AG20443 (cell line): ENCODE results near the gene STXBP6.
"Not testable (repeated sequence)": the region's sequence is repeated elsewhere in the genome, so short reads cannot be mapped to it uniquely, and the experiment has no call there.

Experiments
- DNase-seq: peaks from one replicate; pipeline ENCODE4 v3.0.0; 2012; ENCODE audit warnings: low spot score, mixed read lengths

STXBP6 gene

DNA sequence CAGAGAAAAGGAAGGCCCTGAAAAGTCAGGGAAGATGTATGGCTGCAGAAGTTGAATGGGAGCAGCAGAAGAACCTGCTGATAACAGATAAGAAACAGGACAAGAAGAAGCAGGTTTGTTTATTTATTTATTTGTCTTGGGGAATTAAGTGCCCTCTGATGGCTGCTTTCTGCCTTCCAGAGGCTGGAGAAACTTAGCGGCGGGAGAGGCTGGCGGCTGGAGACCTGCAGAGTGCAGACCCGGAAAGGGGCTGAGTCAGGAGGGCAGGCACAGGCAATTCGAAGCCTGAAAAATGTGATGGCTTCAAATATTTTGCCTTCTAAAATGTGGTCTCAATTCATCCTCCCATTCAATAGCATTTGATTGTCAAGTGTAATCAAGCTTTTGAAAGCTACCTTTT, 247.7 kb downstream of the STXBP6 start:
- DNase-seq = no peak

DNA sequence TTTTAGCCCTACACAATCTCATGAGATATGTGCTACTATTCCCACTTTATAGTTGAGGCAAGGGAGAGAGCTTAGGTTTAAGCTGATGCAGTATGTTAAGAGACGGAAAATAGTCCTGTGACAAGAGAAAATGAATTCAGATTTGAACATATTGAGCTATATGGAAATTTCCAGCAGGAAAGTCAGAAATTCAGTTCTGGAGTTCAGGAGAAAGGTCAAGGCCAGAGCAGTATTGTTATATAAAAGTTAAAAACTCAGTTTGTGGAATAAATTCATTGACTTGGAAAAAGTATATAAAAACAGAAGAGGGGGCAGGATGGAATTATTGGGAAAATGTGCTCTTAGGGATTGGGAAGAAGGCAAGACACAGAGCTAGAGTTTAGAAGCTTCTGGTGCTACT, 248.9 kb downstream of the STXBP6 start:
- DNase-seq = no peak

DNA sequence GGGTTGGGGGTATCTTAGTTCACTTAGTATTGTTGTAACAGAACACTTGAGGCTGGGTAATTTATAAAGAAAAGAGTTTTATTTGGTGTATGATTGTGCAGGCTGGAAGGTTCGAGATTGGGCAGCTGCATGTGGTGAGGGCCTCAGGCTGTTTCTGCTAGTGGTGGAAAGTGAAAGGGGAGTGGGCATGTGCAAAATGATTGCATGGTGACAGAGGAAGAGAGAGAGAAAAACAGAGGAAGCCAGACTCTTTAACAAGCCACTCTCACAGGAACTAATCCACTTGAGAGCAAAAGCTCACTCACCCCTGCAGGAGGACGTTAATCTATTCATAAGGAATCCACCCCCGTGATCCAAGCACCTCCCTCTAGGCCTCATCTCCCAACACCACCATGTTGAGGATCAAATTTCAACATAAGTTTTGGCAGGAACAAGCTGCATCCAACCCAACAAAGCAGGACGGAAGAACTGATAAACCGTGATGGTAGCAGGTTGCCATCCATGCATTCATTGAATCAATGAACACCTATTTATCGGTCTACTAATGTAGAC, 251.0 kb downstream of the STXBP6 start:
- no peak for DNase-seq

DNA sequence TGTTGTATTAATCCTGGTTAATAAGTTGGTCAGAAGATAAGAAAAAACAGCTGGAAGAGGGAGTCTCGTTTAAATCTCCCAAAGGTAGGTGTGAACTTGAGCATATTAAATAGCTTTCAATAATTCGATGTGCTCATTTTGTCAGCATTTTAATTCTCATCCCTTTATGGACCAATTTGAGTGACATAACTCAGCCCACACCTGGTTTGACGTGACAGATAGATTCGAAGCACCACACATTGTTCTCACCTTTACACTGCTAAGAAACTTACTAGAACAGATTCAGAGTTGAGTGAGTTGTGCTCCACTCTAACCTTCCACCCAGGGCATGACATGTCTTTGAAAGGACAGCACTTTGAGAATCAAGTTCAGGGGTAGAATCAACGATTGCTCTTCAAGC, 254.5 kb downstream of the STXBP6 start:
- no peak for DNase-seq

DNA sequence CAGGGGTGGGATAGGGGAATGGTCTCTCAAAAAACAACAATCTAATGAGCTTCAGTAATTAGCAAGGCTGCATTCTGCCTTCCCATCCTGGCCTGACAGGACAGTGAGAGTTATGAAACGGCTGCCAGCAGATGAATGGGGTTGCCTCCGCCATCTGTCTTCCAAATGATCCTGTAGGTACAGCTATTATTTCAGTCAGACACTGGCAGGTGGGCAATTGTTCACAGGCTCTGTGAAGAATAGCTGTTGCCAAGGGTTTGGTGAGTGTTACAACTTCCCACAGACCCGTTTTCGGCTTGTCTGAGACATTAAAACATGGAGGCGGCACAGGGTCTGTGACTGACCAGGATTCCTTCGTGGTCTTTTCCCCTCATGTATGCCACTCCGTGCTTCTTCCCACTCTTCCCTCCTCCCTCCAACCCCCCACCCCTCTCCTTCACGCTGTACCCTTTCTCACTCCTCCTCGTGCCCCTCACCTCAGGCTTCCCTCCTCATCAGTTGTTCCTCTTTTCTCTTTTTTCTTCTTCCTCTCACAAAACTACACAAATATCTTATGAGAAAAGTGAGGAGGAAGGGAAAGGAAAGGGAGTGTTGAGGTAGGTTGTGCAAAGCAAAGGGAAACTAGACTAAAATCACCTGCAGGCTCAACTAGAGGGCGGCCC, 255.2 kb downstream of the STXBP6 start:
- DNase-seq = no peak

DNA sequence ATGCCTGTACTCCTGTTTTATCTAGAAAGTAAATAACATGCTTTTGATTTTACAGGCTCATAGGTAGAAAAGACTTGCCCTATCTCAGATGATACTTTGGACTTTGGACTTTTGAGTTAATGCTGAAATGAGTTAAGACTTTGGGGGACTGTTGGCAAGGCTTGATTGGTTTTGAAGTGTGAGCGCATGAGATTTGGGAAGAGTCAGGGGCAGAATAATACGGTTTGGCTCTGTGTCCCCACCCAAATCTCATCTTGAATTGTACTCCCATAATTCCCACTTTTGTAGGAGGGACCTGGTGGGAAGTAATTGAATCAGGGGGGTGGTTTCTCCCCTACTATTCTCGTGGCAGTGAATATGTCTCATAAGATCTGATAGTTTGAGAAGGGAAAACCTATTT, 259.8 kb downstream of the STXBP6 start:
- DNase-seq = no peak

DNA sequence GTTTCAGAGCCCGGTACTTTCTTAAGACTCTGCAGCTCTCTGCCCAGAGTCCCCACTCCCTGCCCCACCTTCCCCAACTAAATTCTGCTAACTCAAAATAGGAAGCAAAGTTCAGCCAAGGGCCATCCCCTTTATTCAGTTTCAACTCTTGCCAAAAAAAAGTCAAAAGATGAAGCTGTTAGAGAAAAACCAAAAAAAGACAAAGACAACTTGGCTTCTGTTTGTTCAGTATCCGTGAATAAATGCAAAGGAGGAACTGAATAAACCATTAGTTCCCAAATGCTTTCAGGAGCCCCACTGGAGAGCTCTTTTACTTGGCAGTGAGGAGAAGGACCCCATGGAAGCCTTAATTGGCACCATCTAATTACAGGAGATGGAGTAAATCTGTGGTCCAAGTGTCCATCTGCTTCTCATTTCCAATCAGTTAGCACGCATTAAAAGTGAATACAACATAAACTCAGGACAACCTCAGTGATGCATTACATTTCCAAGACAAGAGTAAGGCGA, 260.5 kb downstream of the STXBP6 start:
- no peak for DNase-seq

DNA sequence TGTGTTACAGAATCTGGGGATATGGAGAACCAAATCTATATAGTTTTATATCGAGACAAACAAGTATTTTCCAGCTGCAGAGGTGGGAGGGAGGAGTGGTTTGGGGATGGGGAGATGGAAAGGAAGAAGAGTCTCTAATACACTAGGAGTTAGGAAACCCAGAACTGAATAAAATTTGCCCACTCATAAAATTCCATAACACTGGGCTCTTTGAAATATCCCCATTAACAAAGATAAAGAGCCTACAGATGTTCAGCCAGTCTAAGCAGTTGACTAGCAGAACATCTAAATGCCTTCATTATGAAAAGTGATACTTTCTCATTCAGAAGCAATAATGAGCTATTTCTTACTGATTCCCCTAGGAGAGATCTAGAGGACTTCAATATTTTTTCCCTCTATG, 264.2 kb downstream of the STXBP6 start:
- no peak for DNase-seq

DNA sequence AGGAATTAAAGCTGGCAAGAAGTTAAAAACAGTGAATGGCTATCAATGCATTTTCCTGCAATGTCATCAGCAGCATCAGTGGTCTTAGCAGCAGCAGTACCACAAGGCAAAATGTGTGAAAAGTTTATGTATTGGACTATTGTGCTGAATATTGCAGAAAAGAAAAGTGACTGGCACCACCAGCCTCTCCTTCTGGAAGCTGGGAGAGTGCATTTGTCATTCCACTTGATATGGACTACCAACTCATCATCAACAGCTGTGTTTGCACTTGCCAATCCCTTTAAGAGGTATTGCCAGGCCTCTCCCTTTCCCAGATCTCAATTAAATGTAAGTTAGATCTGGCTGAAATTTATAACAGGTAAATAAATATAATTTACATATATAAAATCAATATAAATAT, 265.0 kb downstream of the STXBP6 start:
- DNase-seq = no peak

DNA sequence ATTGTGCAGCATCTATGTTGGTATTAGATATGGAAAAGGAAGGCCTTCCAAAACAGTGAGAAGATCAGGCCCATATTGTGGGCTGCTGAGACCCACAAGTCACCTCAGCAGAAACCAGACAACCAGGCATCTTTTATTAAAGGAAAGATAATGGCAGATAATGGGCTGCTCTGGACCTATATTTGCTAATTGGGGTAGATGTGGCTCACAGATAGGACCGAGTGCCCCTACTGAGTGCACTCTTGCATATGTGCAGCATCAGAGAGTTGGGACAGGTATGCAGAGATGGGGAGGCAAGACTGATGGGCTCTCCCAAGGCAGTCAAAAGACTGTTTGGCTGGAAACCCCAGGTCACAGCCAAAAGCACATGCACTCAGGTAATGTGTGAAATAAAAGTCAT, 266.2 kb downstream of the STXBP6 start:
- no peak for DNase-seq

DNA sequence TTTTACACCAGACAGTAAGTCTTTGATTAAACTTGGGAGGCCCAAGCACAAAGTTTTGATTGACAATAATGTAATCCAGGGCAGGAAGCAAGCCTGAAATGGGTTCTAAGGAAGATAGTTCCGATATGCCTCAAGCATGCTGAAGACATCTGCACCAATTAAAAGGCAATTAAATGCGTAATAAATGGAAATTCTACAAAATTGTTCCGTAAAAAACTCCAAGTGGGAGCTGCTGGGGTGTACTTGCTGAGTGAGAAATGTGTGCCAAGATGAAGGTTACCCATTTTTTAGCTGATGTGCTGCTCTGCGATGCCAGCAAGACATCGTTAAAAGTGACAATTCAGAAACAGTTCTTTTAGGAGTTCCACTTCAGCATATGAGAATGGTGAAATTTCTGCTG, 269.7 kb downstream of the STXBP6 start:
- no peak for DNase-seq

DNA sequence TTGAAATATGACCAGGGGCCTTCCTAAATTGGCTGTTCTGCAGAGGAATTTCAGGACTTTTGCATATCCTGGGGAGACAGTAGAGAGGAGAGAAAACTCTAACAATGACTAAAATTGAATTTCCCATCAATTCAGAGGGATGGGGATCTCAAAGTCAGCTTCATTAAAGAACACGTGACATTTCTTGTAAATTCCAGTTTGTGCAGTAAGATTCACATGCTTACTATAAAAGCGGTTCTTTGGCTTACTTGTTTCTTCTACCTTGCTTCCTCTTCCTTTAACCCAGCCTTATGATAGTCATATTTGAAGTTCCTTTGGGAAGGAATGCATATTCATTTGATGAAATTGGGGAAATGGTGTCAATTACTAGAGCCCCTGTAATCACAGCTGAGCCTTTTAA, 272.3 kb downstream of the STXBP6 start:
- DNase-seq = no peak

DNA sequence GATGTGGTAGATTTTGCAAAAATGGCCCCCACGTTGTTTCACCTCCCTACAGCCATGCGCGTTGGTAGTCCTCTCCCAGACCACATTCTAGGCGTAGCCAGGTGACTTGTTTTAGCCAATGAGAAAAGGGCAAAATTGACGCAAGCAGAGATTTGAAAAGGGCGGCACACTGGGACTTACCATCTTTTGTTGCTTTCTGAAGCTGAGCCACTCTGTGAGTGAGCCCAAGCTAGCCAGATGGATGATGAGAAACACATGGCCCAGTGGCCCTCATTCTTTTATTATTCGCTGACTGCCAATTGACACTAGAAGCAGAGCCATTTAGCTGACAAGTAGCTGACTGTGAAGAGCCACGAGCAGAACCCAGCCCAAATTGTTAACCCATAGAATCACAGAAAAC, 274.0 kb downstream of the STXBP6 start:
- DNase-seq = peak; percentile 20

DNA sequence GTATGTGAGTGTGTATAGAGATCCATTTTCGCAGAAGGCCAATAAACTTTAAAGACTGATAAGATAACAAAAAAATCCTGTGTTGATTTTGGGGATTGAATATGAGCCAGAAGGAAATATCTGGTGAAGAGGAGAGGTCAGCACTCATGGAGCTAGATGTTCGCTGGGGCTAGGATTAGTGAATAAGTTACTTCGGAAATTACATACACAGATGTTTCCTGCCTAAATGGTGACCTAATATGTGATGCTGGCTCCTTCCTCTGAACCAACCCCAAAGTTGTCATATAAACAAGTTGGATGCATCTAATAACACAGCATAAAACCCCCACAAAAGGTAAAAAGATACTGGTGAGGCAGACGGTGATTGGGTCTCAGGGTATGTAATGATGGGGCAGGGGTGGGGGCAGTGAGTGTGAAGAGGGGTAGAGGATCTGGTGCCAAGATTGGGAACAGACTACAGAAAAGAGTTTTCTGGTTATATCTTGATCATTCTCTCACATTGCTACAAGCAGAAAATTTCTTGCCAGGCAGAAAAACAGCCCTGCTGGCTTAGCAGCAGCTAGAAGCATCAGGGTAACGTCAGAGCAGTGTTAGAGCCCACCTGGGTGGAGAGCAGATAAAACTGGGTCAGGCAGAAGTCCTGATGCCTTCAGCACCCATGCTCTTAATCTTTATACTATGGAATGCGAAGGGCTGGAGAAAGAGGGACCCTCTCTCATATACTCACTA, 275.6 kb downstream of the STXBP6 start:
- DNase-seq = no peak

DNA sequence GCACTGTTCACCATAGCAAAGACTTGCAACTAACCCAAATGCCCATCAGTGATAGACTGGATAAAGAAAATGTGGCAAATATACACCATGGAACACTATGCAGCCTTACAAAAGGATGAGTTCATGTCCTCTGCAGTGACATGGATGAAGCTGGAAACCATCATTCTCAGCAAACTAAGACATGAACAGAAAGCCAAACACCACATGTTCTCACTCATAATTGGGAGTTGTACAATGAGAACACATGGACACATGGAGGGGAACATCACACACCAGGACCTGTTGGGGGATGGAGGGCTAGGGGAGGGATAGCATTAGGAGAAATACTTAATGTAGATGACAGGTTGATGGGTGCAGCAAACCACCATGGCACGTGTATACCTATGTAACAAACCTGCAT, 276.4 kb downstream of the STXBP6 start:
- not testable (repeated sequence) for DNase-seq

DNA sequence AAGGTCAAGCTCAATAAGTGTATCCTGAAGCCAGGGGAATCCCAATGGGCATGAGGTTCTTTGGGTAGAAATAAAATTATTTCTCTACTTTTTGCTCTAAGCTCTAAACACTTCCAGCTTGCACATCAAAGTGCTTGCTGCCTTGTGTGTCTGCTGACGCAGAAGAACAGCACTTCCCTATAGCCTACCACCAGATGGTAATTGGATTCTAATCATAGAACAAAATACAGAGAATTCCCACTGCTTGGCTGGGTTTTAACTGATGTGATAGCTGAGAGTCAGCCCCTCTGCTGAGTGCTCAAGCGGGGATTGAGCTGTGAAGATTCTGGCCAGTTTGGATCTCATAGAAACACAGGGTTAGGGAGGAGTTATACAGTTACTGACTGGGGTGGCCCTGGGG, 283.5 kb downstream of the STXBP6 start:
- DNase-seq = no peak

DNA sequence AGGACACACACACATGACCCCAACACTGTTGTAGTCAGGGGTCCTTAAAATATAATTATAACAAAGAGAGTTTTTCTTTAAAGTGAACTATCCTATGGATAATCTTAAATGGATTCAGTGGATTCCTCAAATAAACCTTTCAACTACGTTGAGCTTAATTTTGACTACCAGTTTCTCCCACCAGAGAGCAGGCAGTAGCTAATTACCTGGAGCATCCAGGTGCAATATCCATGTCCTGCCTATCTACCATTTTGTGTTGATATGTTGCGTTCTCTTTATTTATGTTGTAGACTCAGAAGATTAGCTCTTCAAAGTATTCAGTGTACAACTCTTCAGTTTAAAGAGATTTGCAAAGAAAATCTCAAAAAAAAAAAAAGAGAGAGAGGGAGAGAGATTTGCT, 288.8 kb downstream of the STXBP6 start:
- no peak for DNase-seq
